HG03280 (cell line): ENCODE results near the gene APOA4.
"Not testable (repeated sequence)": the region's sequence is repeated elsewhere in the genome, so short reads cannot be mapped to it uniquely, and the experiment has no call there.

Source experiments
- ATAC-seq: cut with Tn5 transposase; IDR thresholded peaks from one replicate; pipeline ENCODE4 v1.9.1; 2021; ENCODE audit warnings: mild to moderate bottlenecking, moderate library complexity; ENCODE audit not compliant: unreplicated experiment

APOA4 gene

DNA sequence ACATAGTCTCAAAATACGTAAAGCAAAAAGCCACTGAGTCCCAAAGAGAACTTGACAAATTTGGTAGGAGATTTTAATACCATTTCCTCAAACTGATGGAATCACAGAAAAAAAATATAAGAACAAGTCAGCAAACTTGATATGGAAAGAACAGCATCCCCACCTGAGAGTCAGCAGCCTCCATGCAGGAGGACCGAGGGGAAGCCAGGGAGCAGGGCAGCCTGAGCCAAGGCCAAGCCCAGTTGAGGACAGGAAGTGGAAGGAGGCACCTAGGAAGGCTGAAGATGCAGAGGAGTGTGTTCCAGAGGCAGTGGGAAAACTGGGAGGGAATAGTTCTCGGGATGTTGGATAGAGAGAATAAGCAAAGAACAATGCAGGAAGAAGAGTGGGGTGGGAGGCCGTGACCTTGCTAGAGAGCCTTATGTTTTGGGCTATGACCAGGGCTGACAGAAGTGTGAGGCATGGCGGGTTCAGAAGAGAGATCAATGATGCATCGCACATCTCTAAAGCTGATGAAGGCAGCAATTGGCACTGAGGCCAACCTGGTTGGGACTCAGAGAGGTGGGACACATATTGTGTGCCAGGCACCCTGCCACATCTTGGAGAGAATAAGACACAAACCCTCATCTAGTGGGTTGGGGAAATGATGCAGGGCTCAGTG is 15.4 kb downstream of the APOA4 start:
- ATAC-seq = no peak

GRCh38 chr11:116804001-116804400 is 19.1 kb downstream of the APOA4 start:
- ATAC-seq = no peak

DNA sequence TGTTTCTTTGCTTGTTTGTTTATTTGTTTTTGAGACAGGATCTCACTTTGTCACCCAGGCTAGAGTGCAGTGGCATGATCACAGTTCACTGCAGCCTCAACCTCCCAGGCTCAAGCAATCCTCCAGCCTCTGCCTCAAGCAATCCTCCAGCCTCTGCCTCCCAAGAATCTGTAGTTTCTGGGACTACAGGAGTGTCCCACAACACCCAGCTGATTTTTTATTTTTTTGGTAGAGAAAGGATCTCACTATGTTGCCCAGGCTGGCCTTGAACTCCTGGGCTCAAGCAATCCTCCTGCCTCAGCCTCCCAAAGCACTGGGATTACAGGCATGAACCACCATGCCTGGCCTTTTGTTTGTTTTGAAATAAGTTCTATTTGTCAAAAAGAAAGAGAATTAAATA is 21.4 kb downstream of the APOA4 start:
- not testable (repeated sequence) for ATAC-seq

- ATAC-seq = no peak
Measured at GRCh38 chr11:116800610-116801009, 22.5 kb downstream of the APOA4 start.

DNA sequence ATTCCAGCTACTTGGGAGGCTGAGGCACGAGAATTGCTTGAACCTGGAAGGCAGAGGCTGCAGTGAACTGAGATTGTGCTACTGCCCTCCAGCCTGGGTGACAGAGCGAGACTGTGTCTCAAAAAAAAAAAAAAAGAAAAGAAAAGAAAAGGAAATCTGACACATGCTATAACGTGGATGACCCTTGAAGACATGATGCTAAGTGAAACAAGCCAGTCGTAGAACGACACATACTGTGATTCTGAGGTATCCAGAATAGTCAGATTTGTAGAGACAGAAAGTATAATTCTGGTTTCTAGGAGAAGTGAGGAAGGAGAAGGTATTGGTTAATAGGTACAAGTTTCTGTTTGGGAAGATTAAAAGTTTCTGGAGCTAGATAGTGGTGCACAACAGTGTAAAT is 24.7 kb downstream of the APOA4 start:
- no peak for ATAC-seq

DNA sequence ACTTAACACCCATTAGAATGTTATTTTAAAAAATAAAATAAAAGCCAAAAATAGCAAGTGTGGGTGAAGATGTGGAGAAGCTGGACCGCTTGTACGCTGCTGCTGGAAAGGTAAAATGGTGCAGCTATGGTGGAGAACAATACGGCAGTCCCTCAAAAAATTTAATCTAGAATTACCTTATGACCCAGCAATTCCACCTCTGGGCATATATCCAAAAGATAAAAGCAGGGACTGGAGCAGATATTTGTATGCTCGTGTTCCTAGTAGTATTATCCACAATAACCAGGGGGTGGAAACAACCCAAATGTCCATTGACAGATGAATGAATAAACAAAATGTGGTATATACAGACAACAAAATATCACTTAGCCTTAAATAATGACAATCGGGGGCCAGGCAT is 25.3 kb downstream of the APOA4 start:
- ATAC-seq = no peak

GRCh38 chr11:116796548-116796947 is 26.6 kb downstream of the APOA4 start:
- no peak for ATAC-seq

DNA sequence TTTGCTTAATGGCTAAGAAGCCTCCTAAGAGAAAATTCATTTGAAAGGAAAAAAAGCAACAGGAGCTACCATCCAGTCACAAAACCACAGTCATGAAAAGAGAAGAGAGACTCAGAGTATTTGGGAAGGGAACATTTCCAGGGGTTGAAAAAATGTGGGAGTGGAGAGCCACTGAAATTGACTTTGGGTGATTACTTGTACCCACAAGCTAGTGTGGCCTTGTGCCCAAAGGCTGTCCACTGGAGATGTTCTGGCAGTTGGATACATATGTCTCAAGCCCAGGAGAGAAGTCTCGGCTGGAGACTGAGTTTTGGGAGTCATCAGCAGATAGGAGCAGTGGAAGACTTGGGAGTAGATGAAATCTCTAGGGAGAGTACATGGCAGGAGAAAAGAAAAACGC is 28.3 kb downstream of the APOA4 start:
- ATAC-seq = no peak

DNA sequence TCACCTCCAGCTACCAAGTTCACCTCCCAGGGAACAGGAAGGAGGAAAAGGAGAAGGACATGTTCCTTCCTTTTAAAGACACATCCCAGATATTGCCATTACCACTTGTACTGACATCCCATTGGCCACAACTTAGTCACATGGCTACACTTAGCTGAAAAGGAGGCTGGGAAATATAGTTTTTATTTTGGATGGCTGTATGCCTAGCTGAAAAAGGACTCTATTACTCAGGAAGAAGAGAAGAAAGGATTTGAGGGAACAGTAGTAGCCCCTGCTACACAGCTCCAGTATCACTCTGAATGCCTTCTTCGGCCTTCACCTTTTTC is 29.4 kb downstream of the APOA4 start:
- no peak for ATAC-seq

GRCh38 chr11:116792869-116793771 is 30.0 kb downstream of the APOA4 start:
- no peak for ATAC-seq

DNA sequence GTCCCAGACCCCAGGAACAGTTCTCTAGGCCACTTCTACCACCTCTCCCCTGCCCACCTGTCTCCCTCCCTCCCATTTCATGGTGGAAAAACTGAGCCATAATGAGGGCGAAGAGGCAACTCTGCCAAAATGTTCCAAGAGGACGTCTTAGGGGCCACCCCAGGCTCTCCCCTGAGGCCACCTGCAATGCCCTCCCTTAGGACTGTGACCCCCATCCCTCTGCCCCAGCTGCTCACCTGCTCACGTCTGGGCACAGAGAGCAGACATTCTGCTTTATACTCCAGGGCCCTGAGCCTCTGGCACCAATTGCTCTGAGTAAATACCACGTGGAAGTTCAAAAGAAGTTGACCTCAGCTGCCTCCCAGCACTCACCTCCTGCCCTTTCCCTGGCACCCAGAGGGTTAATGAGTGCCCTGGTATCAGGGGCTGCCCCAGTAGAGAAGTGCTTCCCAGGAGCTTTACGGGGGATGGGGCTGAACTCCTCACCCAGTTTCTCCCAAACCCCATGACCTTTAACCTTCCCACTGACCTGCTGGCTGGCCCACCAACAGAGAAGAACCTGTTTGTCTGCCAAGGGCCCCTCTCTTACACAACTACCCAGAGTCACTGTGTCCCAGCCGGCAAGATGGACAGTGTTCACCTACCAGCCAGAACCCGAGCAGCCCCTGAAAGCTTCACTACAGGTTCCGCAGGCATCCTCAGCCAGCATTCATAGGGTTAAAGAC is 30.8 kb downstream of the APOA4 start:
- no peak for ATAC-seq

DNA sequence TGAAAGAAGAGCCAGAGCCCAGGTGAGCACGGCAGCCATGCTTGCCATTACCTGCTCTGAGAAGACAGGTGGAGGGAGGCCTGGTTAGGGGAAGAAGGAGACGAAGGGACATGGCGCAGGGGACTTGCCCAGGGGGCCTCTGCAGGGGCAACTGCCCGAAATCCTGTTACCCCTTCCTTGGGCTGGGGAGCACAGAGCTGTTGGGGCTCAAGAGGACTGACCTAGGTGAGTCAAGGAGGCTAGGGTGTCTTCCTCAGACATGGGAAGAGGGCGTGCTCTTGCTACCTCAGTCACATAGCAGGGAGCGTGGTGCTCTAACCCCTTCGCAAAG is 31.3 kb downstream of the APOA4 start, which contains the start of gene APOA5:
TSS of gene APOA5 (minus strand) at position 67 of the 331 bp plus-strand sequence. CDS start at position 48, 19 bp downstream.
- no peak for ATAC-seq

DNA sequence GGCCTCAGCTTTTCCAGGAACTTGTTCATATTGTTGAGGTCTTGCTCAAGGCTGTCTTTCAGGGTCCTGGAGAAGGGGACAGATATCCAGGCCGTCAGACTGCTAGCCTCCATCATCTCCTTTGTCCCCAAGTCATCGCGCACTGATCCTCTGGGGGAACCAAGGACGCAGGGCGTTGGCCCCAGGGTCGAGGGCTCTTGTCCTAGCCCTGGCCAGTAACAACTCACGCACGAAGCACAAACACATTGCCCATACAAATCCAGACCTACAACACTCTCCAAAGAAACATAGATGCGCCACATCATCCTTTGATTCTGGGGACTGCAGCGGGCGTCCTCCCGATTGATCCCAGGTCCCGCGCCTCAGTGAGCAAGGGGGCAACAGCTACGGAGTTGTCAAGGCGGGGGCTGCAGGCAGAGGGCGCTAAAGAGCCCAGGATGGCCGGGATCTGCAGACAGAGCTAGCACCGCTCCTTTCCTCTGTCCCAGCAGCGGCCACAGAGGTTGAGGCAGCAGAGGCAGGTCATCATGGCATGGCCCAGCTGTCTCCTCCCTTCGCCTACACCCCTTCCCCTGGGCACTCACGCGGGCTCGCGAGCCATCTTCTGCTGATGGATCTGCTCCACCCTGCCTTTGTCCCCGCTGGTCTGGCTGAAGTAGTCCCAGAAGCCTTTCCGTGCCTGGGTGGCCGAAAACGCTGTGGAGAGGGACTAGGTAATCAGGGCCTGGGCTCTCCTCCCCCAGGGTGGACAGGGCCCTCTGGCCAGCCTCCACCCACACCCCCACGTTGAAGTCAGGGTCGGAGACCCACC is 31.9 kb downstream of the APOA4 start:
- ATAC-seq = no peak

- no peak for ATAC-seq
Measured at GRCh38 chr11:116790167-116791001, 32.7 kb downstream of the APOA4 start.

DNA sequence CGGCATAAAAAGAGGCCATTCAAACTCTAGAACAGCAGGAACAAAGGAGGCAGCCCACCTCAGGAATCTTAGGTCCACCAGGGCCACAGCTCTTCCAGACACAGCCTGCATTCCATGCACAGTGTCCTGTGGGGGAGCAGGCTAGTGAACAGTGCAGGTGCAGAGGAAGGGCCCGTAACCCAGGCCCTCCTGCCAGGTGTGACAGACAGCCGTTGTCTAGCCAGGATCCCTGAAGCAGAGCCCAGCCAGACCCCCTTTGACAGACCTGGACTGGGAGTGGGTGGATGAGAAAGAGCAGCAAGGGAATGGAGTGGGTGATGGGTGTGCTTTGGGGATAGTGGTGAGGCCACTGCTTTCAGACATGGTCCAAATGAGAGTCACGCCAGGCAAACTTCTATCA is 34.1 kb downstream of the APOA4 start:
- no peak for ATAC-seq

GRCh38 chr11:116788534-116788933 is 34.6 kb downstream of the APOA4 start:
- ATAC-seq = no peak

DNA sequence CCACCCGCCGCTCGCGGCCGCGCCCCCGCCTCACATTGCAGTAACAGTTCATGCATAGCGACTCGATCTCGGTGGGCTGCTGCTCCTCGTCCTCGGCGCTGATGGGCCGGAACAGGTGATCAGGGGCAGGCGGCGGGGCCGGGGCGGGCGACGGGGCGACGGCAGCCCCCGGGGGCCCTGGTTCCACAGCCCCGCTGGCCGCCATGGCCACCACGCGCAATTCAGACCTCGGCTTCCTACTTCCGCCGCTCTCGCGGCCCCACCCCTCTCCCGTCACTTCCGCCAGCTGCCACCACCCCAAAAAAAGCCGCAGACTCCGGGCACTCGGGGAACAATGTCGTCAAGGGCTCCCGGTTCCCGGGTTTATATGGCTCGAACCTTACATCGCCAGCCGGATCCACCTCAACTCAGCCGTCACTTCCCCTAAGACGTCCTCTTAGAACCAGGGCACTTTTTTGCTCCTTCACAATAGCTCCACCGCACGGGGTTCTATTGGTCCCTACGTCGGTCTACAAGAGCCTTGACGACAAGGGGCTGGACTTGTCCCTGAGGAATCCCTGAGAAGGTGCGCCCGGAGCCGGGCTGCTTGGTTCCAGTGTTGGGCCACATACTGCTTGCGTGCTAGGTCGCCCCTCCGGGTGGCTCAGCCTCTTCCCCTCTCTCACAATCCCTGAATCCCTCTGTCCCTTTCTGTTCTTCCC is 35.2 kb downstream of the APOA4 start, which contains the start of gene ZPR1:
TSS of gene ZPR1 (minus strand) at position 238 of the 701 bp plus-strand sequence. CDS start at position 205, 33 bp downstream.
- ATAC-seq = peak; percentile 81

DNA sequence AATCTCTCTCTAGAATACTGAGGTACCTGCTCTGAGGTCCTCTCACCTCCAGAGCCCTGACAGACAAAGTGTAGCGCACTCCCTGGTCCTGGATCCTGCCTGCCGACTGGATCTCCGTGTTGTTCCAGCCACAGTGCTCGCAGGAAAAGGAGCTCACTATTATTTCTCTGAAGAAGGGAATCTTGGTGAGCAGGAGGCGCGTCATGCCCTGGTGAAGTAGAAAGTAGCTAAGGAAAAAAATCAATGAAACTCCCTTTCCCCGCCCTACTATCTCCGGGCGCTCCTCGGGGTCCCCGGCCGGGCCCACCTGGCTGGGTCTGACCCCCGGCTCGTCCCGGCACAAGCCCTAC is 35.7 kb downstream of the APOA4 start:
- peak; percentile 4 for ATAC-seq

GRCh38 chr11:116786966-116787365 is 36.1 kb downstream of the APOA4 start:
- no peak for ATAC-seq
